ENCODE data around the gene ZDHHC11B. TPM values are rescaled to one million over a fixed set of nuclear protein-coding genes. Genes with fewer than 3 reads are reported as not detected.
"Not testable (repeated sequence)": the region's sequence is repeated elsewhere in the genome, so short reads cannot be mapped to it uniquely, and the experiment has no call there.

ZDHHC11B gene
- total RNA-seq, 1 experiment from 2014 or later, result 5.9 TPM

- in situ Hi-C loops (cut with HindIII; ENCODE audit: low pct_unique_long_range_greater_than_20kb, low sequenced_read_pairs), result not testable (repeated sequence)
These were observed 37.2 kb downstream of the ZDHHC11B start for GRCh38 chr5:747303-747844.

GRCh38 chr5:746258-746761 lies 38.2 kb downstream of the ZDHHC11B start:
- DNase-seq (ENCODE audit: low read depth, low spot score), result no peak
- in situ Hi-C loops (cut with HindIII; ENCODE audit: low pct_unique_long_range_greater_than_20kb, low sequenced_read_pairs), result no loop called here

More at GRCh38 chr5:747303-747844, 37.2 kb downstream of the ZDHHC11B start:
- not testable (repeated sequence) for DNase-seq (ENCODE audit: low read depth, low spot score)

- in situ Hi-C loops (cut with HindIII; ENCODE audit: low pct_unique_long_range_greater_than_20kb, low sequenced_read_pairs); DNase-seq (ENCODE audit: low read depth, low spot score): not testable (repeated sequence)
These were observed 39.0 kb downstream of the ZDHHC11B start for GRCh38 chr5:745272-746142.

GRCh38 chr5:743696-744404 lies 40.7 kb downstream of the ZDHHC11B start:
- in situ Hi-C loops (cut with HindIII; ENCODE audit: low pct_unique_long_range_greater_than_20kb, low sequenced_read_pairs); DNase-seq (ENCODE audit: low read depth, low spot score): not testable (repeated sequence)

- in situ Hi-C loops (cut with HindIII; ENCODE audit: low pct_unique_long_range_greater_than_20kb, low sequenced_read_pairs); DNase-seq (ENCODE audit: low read depth, low spot score): not testable (repeated sequence)
These were observed 42.3 kb downstream of the ZDHHC11B start for GRCh38 chr5:742276-742675.

- DNase-seq (ENCODE audit: low read depth, low spot score); in situ Hi-C loops (cut with HindIII; ENCODE audit: low pct_unique_long_range_greater_than_20kb, low sequenced_read_pairs): not testable (repeated sequence)
These were observed 50.4 kb downstream of the ZDHHC11B start for GRCh38 chr5:734145-734544.

GRCh38 chr5:732754-733454 lies 51.6 kb downstream of the ZDHHC11B start:
- in situ Hi-C loops (cut with HindIII; ENCODE audit: low pct_unique_long_range_greater_than_20kb, low sequenced_read_pairs); DNase-seq (ENCODE audit: low read depth, low spot score): not testable (repeated sequence)

GRCh38 chr5:729225-729624 lies 55.3 kb downstream of the ZDHHC11B start:
- DNase-seq (ENCODE audit: low read depth, low spot score); in situ Hi-C loops (cut with HindIII; ENCODE audit: low pct_unique_long_range_greater_than_20kb, low sequenced_read_pairs): not testable (repeated sequence)

GRCh38 chr5:727087-727486 lies 57.4 kb downstream of the ZDHHC11B start:
- DNase-seq (ENCODE audit: low read depth, low spot score); in situ Hi-C loops (cut with HindIII; ENCODE audit: low pct_unique_long_range_greater_than_20kb, low sequenced_read_pairs): not testable (repeated sequence)

- DNase-seq (ENCODE audit: low read depth, low spot score); in situ Hi-C loops (cut with HindIII; ENCODE audit: low pct_unique_long_range_greater_than_20kb, low sequenced_read_pairs): not testable (repeated sequence)
These were observed 60.7 kb downstream of the ZDHHC11B start for GRCh38 chr5:723865-724264.

GRCh38 chr5:723309-723708 lies 61.2 kb downstream of the ZDHHC11B start:
- DNase-seq (ENCODE audit: low read depth, low spot score); in situ Hi-C loops (cut with HindIII; ENCODE audit: low pct_unique_long_range_greater_than_20kb, low sequenced_read_pairs): not testable (repeated sequence)

- in situ Hi-C loops (cut with HindIII; ENCODE audit: low pct_unique_long_range_greater_than_20kb, low sequenced_read_pairs); DNase-seq (ENCODE audit: low read depth, low spot score): not testable (repeated sequence)
These were observed 65.2 kb downstream of the ZDHHC11B start for GRCh38 chr5:719379-719778.

- in situ Hi-C loops (cut with HindIII; ENCODE audit: low pct_unique_long_range_greater_than_20kb, low sequenced_read_pairs), result no loop called here
- no peak for DNase-seq (ENCODE audit: low read depth, low spot score)
These were observed 67.4 kb downstream of the ZDHHC11B start for GRCh38 chr5:717143-717542.

GRCh38 chr5:716740-717139 lies 67.8 kb downstream of the ZDHHC11B start:
- in situ Hi-C loops (cut with HindIII; ENCODE audit: low pct_unique_long_range_greater_than_20kb, low sequenced_read_pairs); DNase-seq (ENCODE audit: low read depth, low spot score): not testable (repeated sequence)

- DNase-seq (ENCODE audit: low read depth, low spot score); in situ Hi-C loops (cut with HindIII; ENCODE audit: low pct_unique_long_range_greater_than_20kb, low sequenced_read_pairs): not testable (repeated sequence)
These were observed 68.9 kb downstream of the ZDHHC11B start for GRCh38 chr5:715636-716035.

GRCh38 chr5:714215-715118 lies 70.1 kb downstream of the ZDHHC11B start:
- DNase-seq (ENCODE audit: low read depth, low spot score); in situ Hi-C loops (cut with HindIII; ENCODE audit: low pct_unique_long_range_greater_than_20kb, low sequenced_read_pairs): not testable (repeated sequence)
